ENCODE results near the gene ADORA1. TPM values are rescaled to one million over a fixed set of nuclear protein-coding genes. Genes with fewer than 3 reads are reported as not detected.

ADORA1 gene
- total RNA-seq, 1 donor from 2014 or later: 3.8 TPM

GRCh38 chr1:203206129-203206687 is 78.7 kb downstream of the ADORA1 start:
- H3K4me3 Mint-ChIP-seq: no peak overlapping the region
- TF ChIP-seq CTCF (IDR thresholded peaks at IDR 0.05; ENCODE audit: unreplicated experiment): no peak
- no peaks in the 10 kb centered on the region for H3K36me3 Mint-ChIP-seq
- peak overlapping the region; percentile 50 for H3K27ac Mint-ChIP-seq
- peaks cover 9% of the 10 kb centered on the region for H3K4me1 Mint-ChIP-seq
- H3K27me3 Mint-ChIP-seq (ENCODE audit: low read depth): peaks cover 9% of the 10 kb centered on the region
- no peaks in the 10 kb centered on the region for H3K9me3 Mint-ChIP-seq
- no peak for DNase-seq (ENCODE audit: low spot score in 2 of 2, unreplicated experiment in 2 of 2)

- TF ChIP-seq CTCF (IDR thresholded peaks at IDR 0.05; ENCODE audit: unreplicated experiment): no peak
- peaks cover 3% of the 10 kb centered on the region for H3K27me3 Mint-ChIP-seq (ENCODE audit: low read depth)
- no peak overlapping the region for H3K4me3 Mint-ChIP-seq
- H3K4me1 Mint-ChIP-seq: peaks cover 9% of the 10 kb centered on the region
- no peak for DNase-seq (ENCODE audit: low spot score in 2 of 2, unreplicated experiment in 2 of 2)
- H3K9me3 Mint-ChIP-seq: no peaks in the 10 kb centered on the region
- no peaks in the 10 kb centered on the region for H3K36me3 Mint-ChIP-seq
- no peak overlapping the region for H3K27ac Mint-ChIP-seq
Measured at GRCh38 chr1:203207751-203208150, 80.2 kb downstream of the ADORA1 start.

DNA sequence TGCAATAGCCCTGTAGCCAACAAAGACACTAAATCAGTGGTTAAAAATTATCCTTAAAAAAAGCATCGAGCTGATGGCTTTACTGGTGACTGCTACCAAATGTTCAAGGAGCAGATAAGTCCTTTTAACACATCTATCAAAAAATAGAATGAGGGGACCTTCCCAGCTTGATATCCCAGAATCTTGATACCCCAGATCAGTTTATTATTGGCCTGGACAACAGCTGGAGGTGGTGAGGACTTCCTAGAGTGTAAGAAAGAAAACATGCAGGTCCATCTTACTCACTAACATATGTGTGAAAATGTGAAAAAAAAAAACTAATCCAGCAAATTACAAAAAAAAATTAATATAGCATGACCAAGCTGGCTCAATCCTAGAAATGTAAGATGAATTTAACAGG is 80.7 kb downstream of the ADORA1 start:
- H3K9me3 Mint-ChIP-seq: no peaks in the 10 kb centered on the region
- no peak for TF ChIP-seq CTCF (IDR thresholded peaks at IDR 0.05; ENCODE audit: unreplicated experiment)
- peaks cover 7% of the 10 kb centered on the region for H3K4me1 Mint-ChIP-seq
- peaks cover 3% of the 10 kb centered on the region for H3K27me3 Mint-ChIP-seq (ENCODE audit: low read depth)
- no peak overlapping the region for H3K4me3 Mint-ChIP-seq
- no peak overlapping the region for H3K27ac Mint-ChIP-seq
- H3K36me3 Mint-ChIP-seq: no peaks in the 10 kb centered on the region
- DNase-seq (ENCODE audit: low spot score in 2 of 2, unreplicated experiment in 2 of 2): no peak

DNA sequence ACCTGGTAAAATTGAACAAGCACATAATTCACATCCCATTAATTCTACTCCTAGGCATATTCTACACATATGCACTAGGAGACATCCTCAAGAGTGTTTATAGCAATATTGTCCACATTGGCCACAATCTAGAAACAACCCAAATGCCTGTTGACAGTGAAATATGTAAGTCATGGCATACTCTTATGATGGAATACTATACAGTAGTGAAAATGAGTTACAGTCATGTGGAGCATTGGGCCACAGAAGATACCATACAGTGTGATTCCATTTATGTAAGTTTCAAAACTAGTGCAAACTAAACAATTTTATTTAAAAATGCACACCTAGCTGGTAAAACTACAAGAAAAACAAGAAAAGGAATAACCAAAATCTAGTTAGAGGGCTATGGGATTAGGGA is 82.8 kb downstream of the ADORA1 start:
- no peak for TF ChIP-seq CTCF (IDR thresholded peaks at IDR 0.05; ENCODE audit: unreplicated experiment)
- no peaks in the 10 kb centered on the region for H3K9me3 Mint-ChIP-seq
- H3K27ac Mint-ChIP-seq: no peak overlapping the region
- DNase-seq (ENCODE audit: low spot score in 2 of 2, unreplicated experiment in 2 of 2): no peak
- H3K27me3 Mint-ChIP-seq (ENCODE audit: low read depth): peaks cover 6% of the 10 kb centered on the region
- H3K4me3 Mint-ChIP-seq: no peak overlapping the region
- H3K36me3 Mint-ChIP-seq: no peaks in the 10 kb centered on the region
- H3K4me1 Mint-ChIP-seq: peaks cover 7% of the 10 kb centered on the region

- Mint-ChIP-seq H3K27ac (no peak overlapping the region), H3K4me3 (no peak overlapping the region), H3K36me3 (no peaks in the 10 kb centered on the region), H3K9me3 (no peaks in the 10 kb centered on the region), H3K27me3 (ENCODE audit: low read depth) (peaks cover 6% of the 10 kb centered on the region), H3K4me1 (peaks cover 7% of the 10 kb centered on the region)
- no peak for DNase-seq (ENCODE audit: low spot score in 2 of 2, unreplicated experiment in 2 of 2)
- no peak for TF ChIP-seq CTCF (IDR thresholded peaks at IDR 0.05; ENCODE audit: unreplicated experiment)
Measured at GRCh38 chr1:203210988-203211387, 83.5 kb downstream of the ADORA1 start.

GRCh38 chr1:203211812-203212211 is 84.3 kb downstream of the ADORA1 start:
- no peak for DNase-seq (ENCODE audit: low spot score in 2 of 2, unreplicated experiment in 2 of 2)
- Mint-ChIP-seq H3K9me3 (no peaks in the 10 kb centered on the region), H3K36me3 (no peaks in the 10 kb centered on the region), H3K27ac (no peak overlapping the region), H3K27me3 (ENCODE audit: low read depth) (peaks cover 11% of the 10 kb centered on the region), H3K4me1 (no peaks in the 10 kb centered on the region), H3K4me3 (no peak overlapping the region)
- no peak for TF ChIP-seq CTCF (IDR thresholded peaks at IDR 0.05; ENCODE audit: unreplicated experiment)

Data from mesothelial cell of epicardium (in vitro differentiated cells).